ENCODE measurements around the gene ACADL.

The ACADL gene

DNA sequence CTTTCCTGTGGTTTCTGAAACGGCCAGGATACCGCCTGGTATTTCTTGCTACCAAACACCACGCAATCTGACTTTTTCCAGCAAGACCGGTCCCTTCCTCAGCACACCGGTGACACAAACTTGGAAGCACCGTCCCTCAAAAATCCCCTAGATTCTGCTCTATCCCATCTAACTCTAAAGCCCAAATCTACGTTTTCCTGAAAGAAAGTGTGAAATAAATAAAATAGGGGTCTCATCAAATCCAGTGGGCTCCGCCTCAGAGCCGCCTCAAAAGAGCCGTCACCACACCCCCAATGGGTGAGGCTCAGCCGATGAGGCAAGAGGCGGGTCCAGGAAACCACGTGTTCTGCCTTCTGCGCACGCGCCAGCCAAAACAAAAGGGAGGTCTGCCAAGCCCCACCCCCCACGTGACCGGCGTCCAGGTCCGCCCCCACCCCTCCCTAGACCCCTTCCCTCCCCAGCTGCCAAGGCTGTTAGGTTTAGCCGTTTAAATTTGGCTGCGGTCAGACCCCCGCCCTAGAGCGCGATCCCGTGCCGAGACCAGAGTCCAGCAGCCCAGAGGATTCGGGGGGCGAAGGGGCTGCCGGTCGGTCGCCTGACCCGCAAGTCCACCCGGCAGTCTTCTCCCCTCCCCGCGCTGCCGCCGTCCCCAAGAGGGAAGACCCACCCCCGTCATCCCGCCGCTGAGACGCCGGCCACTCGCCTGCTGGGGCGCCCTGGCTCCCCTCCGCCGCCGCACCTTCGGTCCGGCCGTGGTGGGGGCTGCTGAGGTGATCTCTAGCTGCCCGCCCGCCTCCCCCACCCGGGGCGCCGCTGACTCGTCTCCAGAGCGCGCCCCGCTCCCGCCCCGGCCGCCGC is 54.6 kb downstream of the ACADL start:
- Histone ChIP-seq H4K20me1 (ENCODE audit: insufficient read depth, low read length) (no peaks in the 10 kb centered on the region), H3K27ac (ENCODE audit: low read length) (peak overlapping the region; percentile 77), H3K9me3 (ENCODE audit: insufficient read depth, low read length) (no peaks in the 10 kb centered on the region), H3K4me3 (ENCODE audit: low read length) (peak overlapping the region; percentile 91), H3K4me2 (ENCODE audit: low read length) (peak overlapping the region; percentile 86), H3K9ac (ENCODE audit: low read length) (peak overlapping the region; percentile 89), H3K36me3 (replicated peaks; ENCODE audit: low read depth, low read length) (no peaks in the 10 kb centered on the region), H3K27me3 (ENCODE audit: low read depth, low read length) (peaks cover 11% of the 10 kb centered on the region; the same call in 1 of the 2 replicates), H3K79me2 (ENCODE audit: low read length) (peaks cover 24% of the 10 kb centered on the region), H2AFZ (ENCODE audit: low read depth, low read length) (peak overlapping the region; percentile 78), H3K4me1 (ENCODE audit: low read length) (peaks cover 14% of the 10 kb centered on the region)
- no peak for TF ChIP-seq CTCF (IDR thresholded peaks at IDR 0.05; ENCODE audit: low read depth, low read length)
- TF ChIP-seq EZH2phosphoT487 (IDR thresholded peaks at IDR 0.05; ENCODE audit: low read depth) = no peak

DNA sequence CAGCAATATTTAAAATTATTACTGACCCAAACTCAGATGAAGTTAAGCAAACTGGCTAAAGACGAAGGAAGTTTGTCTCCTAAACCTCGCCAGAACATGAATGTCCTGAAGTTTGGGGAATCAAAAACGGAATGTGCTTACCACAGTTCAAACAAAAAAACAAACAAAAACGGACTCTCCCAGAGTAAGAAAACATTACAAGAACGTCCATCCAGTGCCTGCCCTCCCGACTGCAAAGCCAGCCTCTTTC is 55.1 kb downstream of the ACADL start:
- Histone ChIP-seq H3K9ac (ENCODE audit: low read length) (peak overlapping the region; percentile 79), H3K27ac (ENCODE audit: low read length) (peak overlapping the region; percentile 61), H3K36me3 (replicated peaks; ENCODE audit: low read depth, low read length) (no peaks in the 10 kb centered on the region), H3K4me1 (ENCODE audit: low read length) (peaks cover 14% of the 10 kb centered on the region), H3K9me3 (ENCODE audit: insufficient read depth, low read length) (no peaks in the 10 kb centered on the region), H3K4me2 (ENCODE audit: low read length) (peak overlapping the region; percentile 86), H3K79me2 (ENCODE audit: low read length) (peaks cover 24% of the 10 kb centered on the region), H3K27me3 (ENCODE audit: low read depth, low read length) (peaks cover 11% of the 10 kb centered on the region; the same call in 1 of the 2 replicates), H4K20me1 (ENCODE audit: insufficient read depth, low read length) (no peaks in the 10 kb centered on the region), H2AFZ (ENCODE audit: low read depth, low read length) (peak overlapping the region; percentile 78), H3K4me3 (ENCODE audit: low read length) (peak overlapping the region; percentile 91)
- no peak for TF ChIP-seq CTCF (IDR thresholded peaks at IDR 0.05; ENCODE audit: low read depth, low read length)
- no peak for TF ChIP-seq EZH2phosphoT487 (IDR thresholded peaks at IDR 0.05; ENCODE audit: low read depth)

GRCh38 chr2:210169516-210170195 is 55.6 kb downstream of the ACADL start:
- Histone ChIP-seq H2AFZ (ENCODE audit: low read depth, low read length) (peak overlapping the region; percentile 78), H3K27me3 (ENCODE audit: low read depth, low read length) (peaks cover 11% of the 10 kb centered on the region; the same call in 1 of the 2 replicates), H3K27ac (ENCODE audit: low read length) (peak overlapping the region; percentile 61), H3K79me2 (ENCODE audit: low read length) (peaks cover 24% of the 10 kb centered on the region), H3K4me3 (ENCODE audit: low read length) (peak overlapping the region; percentile 91), H3K9ac (ENCODE audit: low read length) (peak overlapping the region; percentile 79), H4K20me1 (ENCODE audit: insufficient read depth, low read length) (no peaks in the 10 kb centered on the region), H3K36me3 (replicated peaks; ENCODE audit: low read depth, low read length) (no peaks in the 10 kb centered on the region), H3K9me3 (ENCODE audit: insufficient read depth, low read length) (no peaks in the 10 kb centered on the region), H3K4me2 (ENCODE audit: low read length) (peak overlapping the region; percentile 86), H3K4me1 (ENCODE audit: low read length) (peaks cover 14% of the 10 kb centered on the region)
- TF ChIP-seq EZH2phosphoT487 (IDR thresholded peaks at IDR 0.05; ENCODE audit: low read depth) (no peak), CTCF (IDR thresholded peaks at IDR 0.05; ENCODE audit: low read depth, low read length) (no peak)

DNA sequence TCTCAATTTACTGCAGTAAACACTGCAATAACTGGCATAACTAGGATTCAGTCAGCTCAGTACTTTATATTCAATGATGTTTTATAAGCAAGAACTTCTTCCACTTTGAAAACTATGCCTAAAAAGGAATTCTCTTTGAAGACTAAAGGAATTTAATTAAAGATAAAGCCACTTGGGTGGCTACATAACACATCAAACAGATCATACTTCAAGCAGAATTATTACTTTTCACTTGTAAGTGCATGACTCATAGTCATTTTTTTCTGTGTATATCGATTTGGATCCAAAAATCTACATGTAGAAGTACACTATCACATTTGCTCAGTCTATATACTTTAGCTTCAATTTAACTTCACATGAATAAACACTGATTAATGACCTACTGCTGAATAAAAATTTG is 58.0 kb downstream of the ACADL start:
- H3K4me2 ChIP-seq (ENCODE audit: low read length) = no peak overlapping the region
- no peaks in the 10 kb centered on the region for H3K9me3 ChIP-seq (ENCODE audit: insufficient read depth, low read length)
- H3K36me3 ChIP-seq (replicated peaks; ENCODE audit: low read depth, low read length) = no peaks in the 10 kb centered on the region
- H4K20me1 ChIP-seq (ENCODE audit: insufficient read depth, low read length) = no peaks in the 10 kb centered on the region
- H3K27me3 ChIP-seq (ENCODE audit: low read depth, low read length) = peaks cover 2% of the 10 kb centered on the region; the same call in 1 of the 2 replicates
- no peak for TF ChIP-seq CTCF (IDR thresholded peaks at IDR 0.05; ENCODE audit: low read depth, low read length)
- TF ChIP-seq EZH2phosphoT487 (IDR thresholded peaks at IDR 0.05; ENCODE audit: low read depth) = no peak
- H2AFZ ChIP-seq (ENCODE audit: low read depth, low read length) = no peak overlapping the region
- no peak overlapping the region for H3K27ac ChIP-seq (ENCODE audit: low read length)
- no peak overlapping the region for H3K4me3 ChIP-seq (ENCODE audit: low read length)
- H3K79me2 ChIP-seq (ENCODE audit: low read length) = peaks cover 24% of the 10 kb centered on the region
- H3K9ac ChIP-seq (ENCODE audit: low read length) = no peak overlapping the region
- peaks cover 12% of the 10 kb centered on the region for H3K4me1 ChIP-seq (ENCODE audit: low read length)

Measured in OCI-LY3 (cell line).